ENCODE measurements around the gene RBM26. TPM values are rescaled to one million over a fixed set of nuclear protein-coding genes. Genes with fewer than 3 reads are reported as not detected.

RBM26 gene
- total and polyA plus RNA-seq, 8 donors: 6.1 to 76.9 (median 28.1) TPM

GRCh38 chr13:79373916-79374315 is 32.1 kb downstream of the RBM26 start:
- Histone ChIP-seq H3K9me3 (no peaks in the 10 kb centered on the region), H3K27ac (no peak overlapping the region), H3K4me3 (no peak overlapping the region), H3K27me3 (no peaks in the 10 kb centered on the region), H3K4me1 (no peaks in the 10 kb centered on the region), H3K36me3 (peaks cover 34 to 81% (median 81%) of the 10 kb centered on the region in 4 donors)
- TF ChIP-seq, protein P1, sequence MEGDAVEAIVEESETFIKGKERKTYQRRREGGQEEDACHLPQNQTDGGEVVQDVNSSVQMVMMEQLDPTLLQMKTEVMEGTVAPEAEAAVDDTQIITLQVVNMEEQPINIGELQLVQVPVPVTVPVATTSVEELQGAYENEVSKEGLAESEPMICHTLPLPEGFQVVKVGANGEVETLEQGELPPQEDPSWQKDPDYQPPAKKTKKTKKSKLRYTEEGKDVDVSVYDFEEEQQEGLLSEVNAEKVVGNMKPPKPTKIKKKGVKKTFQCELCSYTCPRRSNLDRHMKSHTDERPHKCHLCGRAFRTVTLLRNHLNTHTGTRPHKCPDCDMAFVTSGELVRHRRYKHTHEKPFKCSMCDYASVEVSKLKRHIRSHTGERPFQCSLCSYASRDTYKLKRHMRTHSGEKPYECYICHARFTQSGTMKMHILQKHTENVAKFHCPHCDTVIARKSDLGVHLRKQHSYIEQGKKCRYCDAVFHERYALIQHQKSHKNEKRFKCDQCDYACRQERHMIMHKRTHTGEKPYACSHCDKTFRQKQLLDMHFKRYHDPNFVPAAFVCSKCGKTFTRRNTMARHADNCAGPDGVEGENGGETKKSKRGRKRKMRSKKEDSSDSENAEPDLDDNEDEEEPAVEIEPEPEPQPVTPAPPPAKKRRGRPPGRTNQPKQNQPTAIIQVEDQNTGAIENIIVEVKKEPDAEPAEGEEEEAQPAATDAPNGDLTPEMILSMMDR (IDR thresholded peaks at IDR 0.05): no peak
- TF ChIP-seq POLR2A (IDR thresholded peaks at IDR 0.05) (no peak), EP300 (IDR thresholded peaks at IDR 0.05) (no peak), POLR2AphosphoS5 (IDR thresholded peaks at IDR 0.05) (no peak)
- intact Hi-C loops (cut with DNase I; ENCODE audit: low total_unique reads): no loop called here
- WGBS, 5 donors: 91 to 96% (median 91%) methylated on average over 4 of the region's 4 CpGs
- no peak for DNase-seq

DNA sequence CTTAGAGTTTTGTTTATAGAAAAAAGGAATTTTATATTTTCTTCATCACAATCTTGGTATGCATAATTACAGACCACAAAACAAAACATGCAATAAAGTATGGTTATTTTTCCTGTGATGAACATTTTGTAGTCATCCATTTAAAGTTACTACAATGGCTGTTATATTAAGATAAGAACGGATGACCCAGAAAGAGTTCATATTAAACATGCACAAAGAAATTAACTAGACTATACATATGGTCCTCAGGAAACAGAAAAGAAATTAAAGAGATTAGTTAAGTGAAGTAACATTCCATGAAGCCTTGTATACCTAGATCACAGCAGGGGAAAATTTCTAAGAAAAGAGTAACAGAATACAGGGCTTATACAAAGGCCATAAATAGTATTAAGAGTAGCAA is 36.8 kb downstream of the RBM26 start:
- no peak for DNase-seq
- H3K27ac ChIP-seq: no peak overlapping the region
- H3K4me1 ChIP-seq: no peaks in the 10 kb centered on the region
- peaks cover 36 to 88% (median 85%) of the 10 kb centered on the region in 4 donors for H3K36me3 ChIP-seq
- no peaks in the 10 kb centered on the region for H3K27me3 ChIP-seq
- TF ChIP-seq POLR2A (IDR thresholded peaks at IDR 0.05) (no peak), EP300 (IDR thresholded peaks at IDR 0.05) (no peak), POLR2AphosphoS5 (IDR thresholded peaks at IDR 0.05) (no peak)
- TF ChIP-seq, protein P1 (IDR thresholded peaks at IDR 0.05): no peak
- WGBS, 5 donors: 85 to 97% (median 89%) methylated on average over 1 of the region's 1 CpG
- H3K4me3 ChIP-seq: no peak overlapping the region
- intact Hi-C loops (cut with DNase I; ENCODE audit: low total_unique reads): no loop called here
- H3K9me3 ChIP-seq: no peaks in the 10 kb centered on the region

GRCh38 chr13:79365981-79366380 is 40.1 kb downstream of the RBM26 start:
- H3K36me3 ChIP-seq: peaks cover 29 to 100% (median 99%) of the 10 kb centered on the region in 4 donors

GRCh38 chr13:79361299-79361698 is 44.8 kb downstream of the RBM26 start:
- DNase-seq: no peak
- no peaks in the 10 kb centered on the region for H3K27me3 ChIP-seq
- H3K4me1 ChIP-seq: no peaks in the 10 kb centered on the region
- intact Hi-C loops (cut with DNase I; ENCODE audit: low total_unique reads): no loop called here
- WGBS, 5 donors: 86 to 97% (median 93%) methylated on average over 3 of the region's 3 CpGs
- TF ChIP-seq, protein P1 (IDR thresholded peaks at IDR 0.05): no peak
- no peak for TF ChIP-seq EP300 (IDR thresholded peaks at IDR 0.05)
- TF ChIP-seq POLR2A (IDR thresholded peaks at IDR 0.05): no peak
- TF ChIP-seq POLR2AphosphoS5 (IDR thresholded peaks at IDR 0.05): no peak
- H3K36me3 ChIP-seq: peaks cover 23 to 96% (median 92%) of the 10 kb centered on the region in 4 donors
- no peak overlapping the region for H3K4me3 ChIP-seq
- no peaks in the 10 kb centered on the region for H3K9me3 ChIP-seq
- H3K27ac ChIP-seq: no peak overlapping the region

More at GRCh38 chr13:79365981-79366380, 40.1 kb downstream of the RBM26 start:
- no peak overlapping the region for H3K27ac ChIP-seq
- no peaks in the 10 kb centered on the region for H3K9me3 ChIP-seq
- no peak overlapping the region for H3K4me3 ChIP-seq
- H3K4me1 ChIP-seq: no peaks in the 10 kb centered on the region
- intact Hi-C loops (cut with DNase I; ENCODE audit: low total_unique reads): no loop called here
- no peak for DNase-seq
- H3K27me3 ChIP-seq: no peaks in the 10 kb centered on the region
- TF ChIP-seq, protein P1 (IDR thresholded peaks at IDR 0.05): no peak
- no peak for TF ChIP-seq POLR2A (IDR thresholded peaks at IDR 0.05)
- TF ChIP-seq EP300 (IDR thresholded peaks at IDR 0.05): no peak
- no peak for TF ChIP-seq POLR2AphosphoS5 (IDR thresholded peaks at IDR 0.05)
- 75 to 85% (median 83%) methylated on average over 2 of the region's 2 CpGs for WGBS, 5 donors
